ENCODE measurements around the gene GPR78.
"Not testable (repeated sequence)": the region's sequence is repeated elsewhere in the genome, so short reads cannot be mapped to it uniquely, and the experiment has no call there.

GPR78 gene

GRCh38 chr4:8616831-8617230 is 36.6 kb downstream of the GPR78 start:
- no peak for DNase-seq (ENCODE audit: low read depth)

GRCh38 chr4:8617486-8618040 is 37.4 kb downstream of the GPR78 start:
- no peak for DNase-seq (ENCODE audit: low read depth)

- DNase-seq (ENCODE audit: low read depth): no peak
Measured at GRCh38 chr4:8618421-8618820, 38.2 kb downstream of the GPR78 start.

- no peak for DNase-seq (ENCODE audit: low read depth)
Measured at GRCh38 chr4:8618961-8619720, 38.9 kb downstream of the GPR78 start.

GRCh38 chr4:8621135-8621534 is 40.9 kb downstream of the GPR78 start:
- not testable (repeated sequence) for DNase-seq (ENCODE audit: low read depth)

- DNase-seq (ENCODE audit: low read depth): not testable (repeated sequence)
Measured at GRCh38 chr4:8624601-8625272, 44.5 kb downstream of the GPR78 start.

GRCh38 chr4:8630240-8630905 is 50.2 kb downstream of the GPR78 start:
- DNase-seq (ENCODE audit: low read depth): not testable (repeated sequence)

- not testable (repeated sequence) for DNase-seq (ENCODE audit: low read depth)
Measured at GRCh38 chr4:8631896-8632295, 51.7 kb downstream of the GPR78 start.

GRCh38 chr4:8634773-8635172 is 54.6 kb downstream of the GPR78 start:
- DNase-seq (ENCODE audit: low read depth): not testable (repeated sequence)

- DNase-seq (ENCODE audit: low read depth): not testable (repeated sequence)
Measured at GRCh38 chr4:8635897-8636554, 55.8 kb downstream of the GPR78 start.

All from stimulated activated CD8-positive, alpha-beta memory T cell treated with anti-CD3 and anti-CD28 coated beads, Interleukin-15, amount 100 ng/mL, for 1 hour (primary cell).